RCC 7860 (cell line): ENCODE results near the gene TMEM117.

Experiments used
- DNase-seq: peaks from one replicate; pipeline ENCODE4 v3.0.0-alpha.2; 2015; ENCODE audit warnings: low spot score
- FAIRE-seq: peaks from 2 replicates; lab custom pipeline; 2012; peaks lifted over from hg19 to GRCh38; lab: Jason Lieb, UNC

The TMEM117 gene

DNA sequence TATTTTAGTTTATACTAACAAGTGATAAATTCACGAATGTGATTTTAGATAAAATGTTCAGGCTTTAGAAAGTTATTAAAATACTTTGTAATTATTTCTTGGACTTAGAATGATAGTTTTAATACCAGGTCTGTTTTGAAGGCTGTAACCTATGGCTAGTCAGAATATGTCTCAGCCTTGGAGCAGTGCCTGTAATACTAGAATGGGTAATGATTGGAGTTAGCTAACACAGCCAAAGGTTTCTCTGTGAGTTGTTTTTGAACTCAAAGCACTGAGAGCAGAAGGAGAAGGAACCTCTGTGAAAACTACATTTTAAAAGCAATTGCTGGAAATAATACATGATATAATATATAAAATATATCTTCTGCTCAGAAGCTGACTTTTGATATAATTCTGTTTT is 110.1 kb downstream of the TMEM117 start:
- FAIRE-seq (no peak), DNase-seq (no peak)

DNA sequence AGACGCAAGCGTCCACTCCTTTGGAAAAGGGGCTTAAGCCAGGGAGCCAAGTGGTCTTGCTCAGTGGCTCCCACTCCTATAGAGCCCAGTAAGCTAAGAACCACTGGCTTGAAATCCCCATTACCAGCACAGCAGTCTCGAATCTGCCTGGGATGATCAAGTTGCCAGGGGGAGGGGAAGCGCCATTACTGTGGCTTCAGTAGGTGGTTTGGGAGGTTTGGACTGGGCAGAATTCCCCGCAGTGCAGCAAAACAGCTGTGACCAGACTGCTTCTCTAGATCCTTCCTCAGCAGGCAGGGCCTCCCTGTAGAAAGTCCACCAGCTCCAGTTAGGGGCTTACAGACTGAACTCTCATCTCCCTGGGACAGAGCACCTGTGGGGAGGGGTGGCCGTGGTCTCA is 115.4 kb downstream of the TMEM117 start:
- FAIRE-seq (no peak), DNase-seq (no peak)

DNA sequence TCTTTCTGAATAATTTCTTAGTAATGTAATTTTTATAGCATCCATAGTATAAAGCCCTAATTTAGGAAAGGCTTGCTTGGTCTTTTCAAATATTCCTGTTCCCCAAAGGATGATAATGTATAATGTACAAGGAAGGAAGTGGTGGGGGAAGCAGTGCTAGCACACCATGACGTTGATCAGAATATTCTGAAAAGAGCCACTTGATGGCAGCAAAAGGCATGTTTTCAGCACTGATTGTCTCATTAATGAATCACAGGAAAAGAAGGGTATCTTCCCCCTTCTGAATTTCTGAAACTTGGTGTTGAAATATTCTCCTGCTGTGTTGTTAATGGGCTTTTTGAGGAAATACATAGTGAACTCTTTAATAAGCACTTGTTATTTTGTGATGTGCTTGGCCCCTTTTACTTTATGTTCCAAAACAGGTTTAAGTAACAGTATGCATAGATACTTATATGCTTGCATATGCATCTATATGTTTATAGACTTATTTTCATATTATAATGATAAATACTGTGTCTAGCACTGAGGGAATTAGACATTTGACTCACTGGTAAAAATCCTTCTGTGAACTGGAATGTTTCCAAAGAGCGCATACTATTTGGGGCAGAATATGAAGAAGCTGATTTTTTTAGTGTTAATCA is 122.0 kb downstream of the TMEM117 start:
- peak; percentile 36 for FAIRE-seq
- peak; percentile 26 for DNase-seq

DNA sequence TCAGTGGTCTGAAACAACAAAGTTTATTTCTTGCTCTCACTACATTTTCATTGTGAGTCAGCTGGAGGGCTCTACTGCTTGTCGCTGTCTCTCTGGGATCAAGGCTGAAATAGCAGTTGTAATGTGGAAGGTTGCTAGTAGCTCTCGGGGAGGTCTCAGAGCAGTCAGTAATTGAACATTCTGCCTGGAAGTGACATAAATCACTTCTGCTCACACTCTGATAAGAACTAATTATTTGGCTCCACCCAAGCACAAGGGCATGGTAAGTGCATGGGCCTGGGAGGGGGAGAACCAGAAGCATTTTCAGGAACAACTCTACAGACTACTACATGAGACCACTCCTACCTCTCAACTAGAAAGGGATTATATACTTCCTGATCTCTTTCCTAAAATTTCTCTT is 128.2 kb downstream of the TMEM117 start:
- FAIRE-seq: no peak

DNA sequence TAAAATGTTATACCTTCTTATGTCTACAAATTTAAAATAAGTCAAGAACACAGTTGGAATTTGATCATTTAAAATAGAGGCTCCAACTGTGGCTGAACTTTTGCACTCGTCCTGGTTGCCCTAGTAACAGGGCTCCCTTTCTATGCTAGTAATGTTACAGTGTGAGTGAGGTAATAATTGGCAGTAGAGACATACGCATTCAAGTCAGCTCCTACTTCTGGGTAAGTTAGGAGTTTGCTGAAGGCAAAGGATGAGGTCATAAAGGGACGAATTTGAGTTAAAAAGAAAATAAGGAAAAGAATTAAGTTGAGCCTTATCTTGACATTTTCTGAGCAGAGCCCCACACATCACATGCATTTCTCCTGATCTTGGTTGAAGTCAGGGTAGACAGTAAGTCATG is 129.1 kb downstream of the TMEM117 start:
- FAIRE-seq: no peak
- DNase-seq: no peak

More for the DNA sequence above, 128.2 kb downstream of the TMEM117 start:
- DNase-seq: no peak

DNA sequence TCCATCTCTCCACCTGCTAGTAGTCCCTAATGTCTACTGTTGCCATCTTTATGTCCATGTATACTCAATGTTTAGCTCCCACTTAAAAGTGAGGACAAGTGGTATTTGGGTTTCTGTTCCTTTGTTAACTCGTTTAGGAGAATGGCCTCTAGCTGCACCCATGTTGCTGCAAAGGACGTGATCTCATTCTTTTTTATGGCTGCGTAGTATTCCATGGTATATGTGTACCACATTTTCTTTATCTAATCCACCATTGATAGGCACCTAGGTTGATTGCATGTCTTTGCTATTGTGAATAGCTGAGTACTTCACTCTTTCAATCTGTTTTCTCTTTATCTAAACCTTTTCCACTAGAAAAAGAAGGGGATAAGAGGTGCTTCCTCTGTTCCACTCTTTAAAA is 130.0 kb downstream of the TMEM117 start:
- FAIRE-seq (no peak), DNase-seq (no peak)

DNA sequence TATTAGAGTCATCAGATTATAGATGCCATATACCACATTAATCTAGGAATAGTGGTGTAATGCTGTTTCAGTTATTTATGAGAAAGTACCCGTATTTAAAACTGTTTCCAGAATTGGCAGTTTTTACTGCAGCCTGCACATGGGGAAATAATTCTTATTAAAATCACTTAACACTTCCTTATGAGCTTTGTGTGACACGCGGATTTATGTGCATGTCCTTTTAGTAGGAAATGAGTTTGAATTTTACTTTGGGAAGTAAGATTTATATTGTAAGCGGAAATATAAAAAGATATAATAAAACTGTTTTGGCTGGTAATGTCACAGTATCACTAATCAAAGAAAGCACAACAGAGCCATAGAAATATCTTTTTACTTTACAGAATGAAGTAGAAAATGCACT is 132.9 kb downstream of the TMEM117 start:
- FAIRE-seq (no peak), DNase-seq (no peak)

DNA sequence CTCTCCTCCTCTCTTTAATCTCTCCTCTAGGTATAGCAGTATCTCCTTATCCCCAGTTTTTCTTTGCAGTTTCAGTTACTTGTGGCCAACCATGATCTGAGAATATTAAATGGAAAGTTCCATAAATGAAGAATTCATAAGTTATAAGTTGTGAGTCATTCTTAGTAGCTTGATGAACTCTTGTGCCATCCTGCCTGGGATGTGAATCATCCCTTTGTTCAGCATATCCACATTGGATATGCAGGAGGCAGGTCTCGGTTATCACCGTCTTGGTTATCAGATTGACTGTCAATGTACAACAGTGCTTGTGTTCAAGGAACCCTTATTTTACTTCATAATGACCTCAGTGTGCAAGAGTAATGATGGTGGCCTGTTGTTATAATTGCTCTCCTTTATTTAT is 134.0 kb downstream of the TMEM117 start:
- FAIRE-seq: no peak
- peak; percentile 12 for DNase-seq

DNA sequence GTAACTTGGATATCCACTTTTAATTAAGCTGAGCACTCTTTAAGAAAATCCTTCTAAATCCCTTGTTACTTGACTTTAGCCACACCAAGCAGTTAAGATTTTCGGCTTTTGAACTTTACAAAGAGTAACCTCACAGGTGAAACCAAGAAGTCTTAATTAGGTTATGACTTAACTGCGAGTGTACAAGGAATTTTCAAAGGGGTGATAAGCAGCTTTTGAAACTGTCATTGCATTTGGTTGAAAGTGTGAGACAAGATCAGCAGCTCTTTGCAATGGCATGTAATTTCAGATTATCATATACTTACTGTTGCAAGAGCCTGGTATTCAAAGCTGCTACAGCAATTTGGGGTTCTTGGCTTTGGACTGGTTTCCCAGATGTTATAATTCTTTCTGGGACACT is 137.5 kb downstream of the TMEM117 start:
- FAIRE-seq: no peak
- no peak for DNase-seq

DNA sequence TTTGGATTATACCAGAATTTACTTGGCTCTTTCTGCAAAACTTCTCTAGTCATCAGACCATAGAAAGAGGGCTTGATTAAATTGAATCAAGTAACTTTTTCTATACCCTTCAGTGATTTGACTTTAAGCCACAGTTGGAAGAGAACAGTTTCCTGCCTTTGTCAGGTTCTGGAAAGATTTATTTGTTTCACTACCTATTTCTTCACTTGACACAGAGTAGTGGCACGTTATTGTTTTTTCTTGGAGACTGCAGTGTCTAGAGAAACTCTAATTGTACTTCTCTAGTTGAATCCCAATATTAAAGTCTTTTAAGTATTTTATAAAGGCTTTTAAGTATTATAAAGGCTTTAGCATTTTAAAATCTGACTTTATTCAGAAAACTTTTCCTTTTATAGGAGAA is 138.1 kb downstream of the TMEM117 start:
- DNase-seq: no peak
- no peak for FAIRE-seq

DNA sequence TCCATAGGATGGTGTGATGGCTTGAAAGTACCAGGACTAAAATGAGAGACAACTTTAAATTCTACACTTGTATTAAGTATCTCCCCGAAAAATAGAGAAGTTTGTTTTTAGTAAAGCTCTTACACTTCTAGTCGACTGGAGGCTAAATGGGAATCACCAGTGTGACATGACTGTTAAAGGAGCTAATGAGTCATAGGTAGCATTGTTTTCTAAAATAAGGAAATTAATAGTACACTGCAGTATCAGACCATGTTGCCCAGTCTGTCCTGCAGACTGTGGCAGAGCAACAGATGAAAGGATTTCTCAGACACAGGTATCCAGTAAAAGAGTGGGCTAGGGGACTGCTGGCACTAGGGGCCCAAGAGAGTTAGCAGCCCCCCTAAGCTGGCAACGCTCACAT is 140.1 kb downstream of the TMEM117 start:
- no peak for DNase-seq
- FAIRE-seq: no peak

DNA sequence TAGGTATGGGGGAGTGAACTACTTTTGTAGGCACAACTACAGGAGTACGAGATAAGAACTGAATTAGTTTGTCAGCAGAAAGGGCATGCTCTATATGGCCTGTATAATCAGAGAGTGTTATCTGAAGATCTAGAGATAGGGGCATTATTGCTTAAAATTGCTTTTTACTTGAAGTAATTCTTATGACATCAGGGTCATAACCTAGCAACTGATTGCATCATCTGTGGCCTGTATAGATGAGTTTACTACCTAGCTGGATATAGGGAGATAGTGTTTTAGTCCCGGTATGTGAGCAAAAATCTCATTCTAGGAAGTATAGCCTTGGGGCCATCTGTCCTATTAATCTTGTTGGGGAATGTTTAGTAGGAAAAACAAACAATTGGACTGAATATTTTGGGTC is 142.7 kb downstream of the TMEM117 start:
- no peak for FAIRE-seq
- no peak for DNase-seq

DNA sequence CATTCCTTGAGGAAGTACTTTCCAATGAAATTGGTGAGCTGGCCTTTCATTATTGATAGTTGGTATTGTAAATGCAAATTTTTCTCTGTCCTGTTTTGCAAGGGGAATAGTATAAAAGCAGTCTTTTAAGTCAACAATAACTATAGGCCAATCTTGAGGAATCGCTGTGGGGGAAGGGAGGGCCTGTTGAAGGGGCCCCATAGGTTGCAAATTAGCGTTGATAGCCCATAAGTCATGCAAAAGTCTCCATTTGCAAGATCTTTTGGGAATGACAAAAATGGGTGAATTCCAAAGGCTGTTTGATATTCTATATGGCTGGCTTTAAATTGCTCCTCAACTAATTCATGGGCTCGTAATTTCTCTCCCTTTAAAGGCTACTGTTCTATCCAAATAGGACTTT is 143.6 kb downstream of the TMEM117 start:
- FAIRE-seq (no peak), DNase-seq (no peak)

DNA sequence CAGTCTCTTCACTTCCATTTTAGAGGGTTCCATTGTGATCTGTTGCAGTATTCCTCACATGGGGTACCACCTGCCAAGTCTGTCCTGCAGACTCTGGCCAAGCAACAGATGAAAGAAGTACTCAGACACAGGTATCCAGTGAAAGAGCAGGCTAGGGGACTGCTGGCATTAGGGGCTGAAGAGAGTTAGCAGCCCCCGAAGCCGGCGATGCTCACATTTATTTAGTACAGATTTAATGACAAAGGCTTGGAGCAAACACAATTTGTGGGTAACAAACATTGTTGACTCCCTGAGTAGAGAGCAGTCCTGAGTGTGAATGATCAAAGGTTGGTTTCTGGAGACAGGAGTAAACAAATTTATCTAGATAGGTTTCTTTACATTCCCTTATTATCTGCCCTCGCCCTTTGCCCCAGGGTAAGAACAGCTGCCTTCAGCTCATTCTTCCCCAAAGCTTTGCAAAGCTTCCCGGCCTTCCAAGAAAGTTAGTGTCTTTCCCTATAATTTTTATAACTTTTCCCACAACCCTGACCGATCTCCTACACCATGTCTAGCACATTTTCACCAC is 144.8 kb downstream of the TMEM117 start:
- no peak for DNase-seq

DNA sequence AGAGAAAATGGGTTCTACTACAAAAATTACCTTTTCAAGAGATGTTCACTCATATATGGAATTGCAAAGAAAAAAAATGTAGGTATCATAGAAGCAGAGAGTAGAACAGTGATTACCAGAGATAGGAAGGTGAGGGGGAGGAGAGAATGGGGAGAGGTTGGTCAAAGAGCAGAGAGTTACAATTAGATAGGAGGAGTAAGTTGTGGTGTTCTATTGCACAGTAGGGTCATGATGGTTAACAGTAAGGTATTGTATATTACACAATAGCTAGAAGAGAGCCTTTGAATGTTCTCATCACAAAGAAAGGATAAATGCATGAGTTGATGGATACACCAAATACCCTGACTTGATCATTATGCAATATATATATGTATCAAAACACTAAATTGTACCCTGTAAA is 145.8 kb downstream of the TMEM117 start:
- no peak for DNase-seq
- FAIRE-seq: no peak

More for the DNA sequence above, 144.8 kb downstream of the TMEM117 start:
- FAIRE-seq: no peak

DNA sequence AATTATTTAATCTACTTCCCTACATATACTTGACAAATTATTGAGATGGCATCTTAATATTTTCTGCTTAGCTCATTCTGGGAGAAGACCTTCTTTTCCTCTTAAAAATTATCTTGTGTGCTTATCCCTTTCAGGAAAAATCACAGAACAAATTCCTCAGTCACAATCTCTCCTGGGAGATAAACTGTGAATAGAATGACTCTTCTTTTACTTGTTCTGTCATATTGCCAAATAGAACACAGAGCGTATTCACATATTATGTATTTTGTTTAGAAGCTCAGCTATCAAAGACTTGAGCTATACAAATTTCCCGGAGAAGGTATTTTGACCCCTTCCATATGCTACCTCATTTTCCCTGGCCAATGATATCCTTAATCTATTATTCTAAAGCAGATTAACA is 146.7 kb downstream of the TMEM117 start:
- DNase-seq: no peak

DNA sequence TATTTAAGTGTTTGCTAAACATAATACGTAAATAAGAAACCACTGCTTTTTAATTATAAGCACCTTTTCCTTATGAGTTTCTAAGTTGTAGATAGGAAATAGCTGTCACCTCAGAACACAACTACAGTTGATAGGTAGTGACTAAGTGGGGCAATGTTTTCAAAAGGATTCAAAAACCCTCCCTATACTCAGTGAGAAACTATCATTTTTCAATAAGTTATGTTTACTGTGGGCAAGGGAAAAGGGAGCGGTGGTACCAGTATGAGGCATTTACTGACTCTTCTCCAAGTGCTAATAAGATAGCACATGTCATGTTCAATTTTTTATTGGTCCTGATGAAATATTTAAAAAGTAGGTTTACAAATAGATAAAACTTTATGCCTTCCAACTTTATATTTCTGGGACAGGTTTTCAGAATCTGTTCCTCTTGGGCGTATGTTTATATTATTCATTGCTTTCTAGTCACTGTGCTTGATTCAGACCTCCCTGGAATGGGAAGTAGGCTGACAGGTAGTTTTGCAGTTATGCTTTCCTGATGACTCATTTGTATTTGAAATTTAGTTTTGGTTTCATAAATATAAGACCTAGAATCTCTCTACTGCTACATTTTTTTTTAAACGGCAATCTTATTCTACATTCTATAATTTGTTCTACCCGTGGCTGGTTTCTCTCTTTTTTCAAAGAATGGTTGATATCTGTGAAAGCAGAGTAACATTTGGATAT is 153.1 kb downstream of the TMEM117 start:
- DNase-seq (no peak), FAIRE-seq (no peak)

More for the DNA sequence above, 146.7 kb downstream of the TMEM117 start:
- FAIRE-seq: no peak

DNA sequence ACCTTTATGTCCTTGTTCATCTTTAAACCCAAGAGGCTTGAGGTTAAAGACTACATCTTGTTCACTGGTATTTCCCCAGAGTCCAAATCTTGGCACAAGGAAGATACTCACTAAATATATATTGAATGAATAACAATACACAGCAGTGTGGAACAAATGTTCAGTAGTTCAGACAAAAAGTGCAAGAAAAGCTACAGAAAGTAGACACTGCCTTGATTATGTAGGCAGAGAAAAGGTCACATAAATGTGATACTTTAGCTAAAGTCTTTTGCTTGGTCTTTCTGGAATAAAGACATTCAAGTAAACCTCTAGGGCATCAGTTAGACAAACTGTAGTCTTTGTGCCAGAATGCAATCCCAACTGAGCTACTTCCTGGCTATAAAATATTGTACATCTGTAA is 157.0 kb downstream of the TMEM117 start:
- DNase-seq: no peak
- no peak for FAIRE-seq

DNA sequence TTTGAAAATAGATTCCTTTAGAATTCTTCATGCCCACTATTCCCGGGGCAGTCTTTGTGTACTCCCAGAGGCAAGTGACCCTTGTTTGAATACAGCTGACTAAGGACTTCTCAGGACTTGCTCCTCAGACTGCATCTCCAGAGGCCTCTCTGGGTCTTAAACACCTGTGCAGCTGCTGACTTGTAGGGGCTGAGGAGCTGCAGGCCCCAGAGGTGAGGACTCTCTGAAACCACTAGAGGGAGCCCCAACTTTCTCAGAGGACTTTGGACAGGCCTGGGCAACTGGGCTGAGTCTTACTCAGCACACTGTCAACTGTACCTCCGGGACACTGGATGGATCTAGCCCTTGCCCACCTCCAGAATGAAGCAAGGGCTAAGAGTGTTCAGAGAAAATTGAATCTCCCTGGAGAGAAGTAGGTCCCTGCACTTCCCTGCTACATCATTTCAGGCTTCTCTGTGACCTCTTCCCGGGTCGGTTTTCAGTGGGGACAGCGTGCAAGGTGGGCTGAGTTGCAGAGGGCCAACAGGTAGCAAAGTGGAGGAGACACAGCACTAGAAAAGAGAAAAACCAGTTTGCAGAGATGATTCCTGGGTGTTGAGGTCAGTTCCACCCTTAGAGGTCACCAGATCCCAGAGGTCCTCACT is 164.6 kb downstream of the TMEM117 start:
- DNase-seq (peak; percentile 18), FAIRE-seq (no peak)

DNA sequence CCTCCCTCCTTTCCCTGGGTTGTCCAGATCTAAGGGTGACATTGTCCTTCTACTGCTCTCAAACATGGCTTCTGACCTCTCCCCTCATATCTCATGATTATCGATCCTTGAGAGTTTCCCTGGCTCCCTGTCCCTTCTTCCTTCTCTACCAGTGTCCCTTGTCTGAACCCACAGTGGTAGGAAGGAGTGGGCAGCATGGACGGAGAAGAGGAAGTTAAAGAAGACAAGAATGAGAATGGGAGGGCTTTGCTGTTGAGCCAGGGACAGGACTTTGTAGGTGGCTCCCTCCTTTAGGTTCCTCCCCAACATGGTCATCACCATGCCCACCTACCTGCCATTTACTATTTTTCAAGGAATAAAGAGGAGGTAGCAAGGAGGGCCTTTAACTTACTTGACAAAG is 166.7 kb downstream of the TMEM117 start:
- FAIRE-seq (no peak), DNase-seq (no peak)

DNA sequence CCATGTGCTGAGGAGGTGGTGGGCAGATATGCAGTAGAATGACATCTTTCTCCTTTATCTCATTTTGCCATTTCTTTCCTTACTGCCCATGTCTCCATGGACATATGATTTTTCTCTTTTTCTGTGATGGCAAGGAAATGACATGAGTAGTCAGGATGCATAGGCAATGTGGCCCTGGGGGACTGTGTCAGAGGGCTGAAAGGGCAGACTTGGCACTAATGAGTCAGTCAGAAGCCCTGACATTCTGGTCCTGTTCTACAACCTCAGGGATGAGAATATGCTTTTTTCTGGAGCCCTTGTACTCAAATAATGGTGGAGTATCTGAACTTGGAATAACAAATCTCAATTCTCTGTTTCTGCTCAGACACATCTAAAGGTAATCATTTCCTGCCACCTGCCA is 167.8 kb downstream of the TMEM117 start:
- no peak for FAIRE-seq

More for the DNA sequence above, 167.8 kb downstream of the TMEM117 start:
- no peak for DNase-seq
